ENCODE data around the gene NANOS3. TPM values are rescaled to one million over a fixed set of nuclear protein-coding genes. Genes with fewer than 3 reads are reported as not detected.

NANOS3 gene
- total and polyA plus RNA-seq, 10 of the 15 experiments (the other 5 are each of a cell fraction or from before 2014, with no cell fraction given) = 0.31 to 1.7 (median 0.81) TPM

GRCh38 chr19:13864046-13864666 lies 12.8 kb upstream of the NANOS3 start:
- H3K27ac ChIP-seq (ENCODE audit: control insufficient read depth, insufficient read depth) = no peak overlapping the region
- RAD21 ChIA-PET (ENCODE audit: unreplicated experiment) = interaction anchor here (0.5 to 3.8 kb wide), 12 partner anchors 8 to 274 kb away, joined by 3 to 68 read pairs (median 17); partner anchors contain the start of gene C19orf53
- no TSS peak for BruUV-seq (replicated peaks)
- ATAC-seq (no peak), DNase-seq (ENCODE audit: low read depth, low spot score) (no peak), FAIRE-seq (no peak)
- no peaks in the 10 kb centered on the region for H3K36me3 ChIP-seq (ENCODE audit: control insufficient read depth in 2 of 2, insufficient read depth in 2 of 2, low read length in 1 of 2)
- peaks cover 0 to 1% of the 10 kb centered on the region in 2 experiments; a peak in 2 of 4 replicates for H3K27me3 ChIP-seq (replicated peaks in 1 of 2; ENCODE audit: control insufficient read depth in 2 of 2, insufficient read depth in 2 of 2, low read length in 1 of 2)
- H3K4me3 ChIP-seq = no peak overlapping the region
- no peaks in the 10 kb centered on the region for H3K79me2 ChIP-seq (ENCODE audit: control insufficient read depth, insufficient read depth, low read length)
- no peaks in the 10 kb centered on the region for H4K20me1 ChIP-seq (ENCODE audit: control insufficient read depth, insufficient read depth)
- no peak overlapping the region for H3K4me2 ChIP-seq (ENCODE audit: control insufficient read depth, insufficient read depth)
- no peak overlapping the region for H2AFZ ChIP-seq (ENCODE audit: control insufficient read depth, low read depth, low read length)
- SMC1A ChIA-PET (ENCODE audit: uncharacterized antibody, unreplicated experiment) = interaction anchor here (1.9 to 4.6 kb wide), 5 partner anchors 24 to 116 kb away, joined by 6 to 65 read pairs (median 21); partner anchors contain the start of gene C19orf53
- POLR2A ChIA-PET = interaction anchor here (0.7 to 8.5 kb wide), 5 partner anchors 13 to 80 kb away, joined by 3 to 85 read pairs (median 37); partner anchors contain the start of gene ZSWIM4
- H3K4me1 ChIP-seq (ENCODE audit: control insufficient read depth, insufficient read depth, low read length) = peaks cover 8% of the 10 kb centered on the region
- WGBS (ENCODE audit: insufficient coverage, insufficient replicate concordance, low lambda C conversion rate, missing lambda C conversion rate) = 37% methylated on average over 13 of the region's 13 CpGs
- no peak overlapping the region for H3K9ac ChIP-seq (ENCODE audit: control insufficient read depth, insufficient read depth, low read length)
- CTCF ChIA-PET = interaction anchor here (1.3 to 4.6 kb wide), 14 partner anchors 7 to 267 kb away, joined by 4 to 136 read pairs (median 12); partner anchors contain the start of gene ZSWIM4
- H3K9me3 ChIP-seq (replicated peaks; ENCODE audit: control insufficient read depth, insufficient read depth, low read length) = no peaks in the 10 kb centered on the region; the same call in 2 of the 3 replicates
- TF ChIP-seq, protein P1, sequence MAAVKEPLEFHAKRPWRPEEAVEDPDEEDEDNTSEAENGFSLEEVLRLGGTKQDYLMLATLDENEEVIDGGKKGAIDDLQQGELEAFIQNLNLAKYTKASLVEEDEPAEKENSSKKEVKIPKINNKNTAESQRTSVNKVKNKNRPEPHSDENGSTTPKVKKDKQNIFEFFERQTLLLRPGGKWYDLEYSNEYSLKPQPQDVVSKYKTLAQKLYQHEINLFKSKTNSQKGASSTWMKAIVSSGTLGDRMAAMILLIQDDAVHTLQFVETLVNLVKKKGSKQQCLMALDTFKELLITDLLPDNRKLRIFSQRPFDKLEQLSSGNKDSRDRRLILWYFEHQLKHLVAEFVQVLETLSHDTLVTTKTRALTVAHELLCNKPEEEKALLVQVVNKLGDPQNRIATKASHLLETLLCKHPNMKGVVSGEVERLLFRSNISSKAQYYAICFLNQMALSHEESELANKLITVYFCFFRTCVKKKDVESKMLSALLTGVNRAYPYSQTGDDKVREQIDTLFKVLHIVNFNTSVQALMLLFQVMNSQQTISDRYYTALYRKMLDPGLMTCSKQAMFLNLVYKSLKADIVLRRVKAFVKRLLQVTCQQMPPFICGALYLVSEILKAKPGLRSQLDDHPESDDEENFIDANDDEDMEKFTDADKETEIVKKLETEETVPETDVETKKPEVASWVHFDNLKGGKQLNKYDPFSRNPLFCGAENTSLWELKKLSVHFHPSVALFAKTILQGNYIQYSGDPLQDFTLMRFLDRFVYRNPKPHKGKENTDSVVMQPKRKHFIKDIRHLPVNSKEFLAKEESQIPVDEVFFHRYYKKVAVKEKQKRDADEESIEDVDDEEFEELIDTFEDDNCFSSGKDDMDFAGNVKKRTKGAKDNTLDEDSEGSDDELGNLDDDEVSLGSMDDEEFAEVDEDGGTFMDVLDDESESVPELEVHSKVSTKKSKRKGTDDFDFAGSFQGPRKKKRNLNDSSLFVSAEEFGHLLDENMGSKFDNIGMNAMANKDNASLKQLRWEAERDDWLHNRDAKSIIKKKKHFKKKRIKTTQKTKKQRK (IDR thresholded peaks at IDR 0.05; ENCODE audit: low read depth, low read length) = no peak
- TF ChIP-seq SMAD5 (IDR thresholded peaks at IDR 0.05; ENCODE audit: low read depth) (no peak), SUPT20H (IDR thresholded peaks at IDR 0.05; ENCODE audit: borderline replicate concordance, control insufficient read depth, low read depth, low read length) (no peak), CBX5 (IDR thresholded peaks at IDR 0.05; ENCODE audit: low read depth) (no peak), NR2F1 (conservative IDR thresholded peaks at IDR 0.05) (peak; percentile 34; the same call in 1 of the 2 replicates)
- in situ Hi-C loops (cut with MboI) (loop anchor here (5.0 kb wide), 3 partner anchors 82 to 587 kb away; no protein-coding TSS in a partner anchor), intact Hi-C loops (cut with micrococcal nuclease; ENCODE audit: unreplicated experiment) (loop anchor here (5.0 kb wide), 2 partner anchors 142 to 587 kb away; no protein-coding TSS in a partner anchor)
